Daoy (cell line): Measurements from ENCODE around the gene MAST4. TPM values are rescaled to one million over a fixed set of nuclear protein-coding genes. Genes with fewer than 3 reads are reported as not detected.

Experiments used
- DNase-seq: peaks from one replicate; pipeline ENCODE4 v3.0.0-alpha.2; 2015; ENCODE audit warnings: low read depth
- total RNA-seq: library from RNA; depleted of rRNA; stranded (reverse); fragments of >200 nt; shearing (Covaris generic); gene quantifications from 2 replicates; pipeline ENCODE4 v1.2.3, GENCODE V29; 2014

Gene MAST4
- total RNA-seq, 1 experiment from 2014 or later: 5.5 TPM

DNA sequence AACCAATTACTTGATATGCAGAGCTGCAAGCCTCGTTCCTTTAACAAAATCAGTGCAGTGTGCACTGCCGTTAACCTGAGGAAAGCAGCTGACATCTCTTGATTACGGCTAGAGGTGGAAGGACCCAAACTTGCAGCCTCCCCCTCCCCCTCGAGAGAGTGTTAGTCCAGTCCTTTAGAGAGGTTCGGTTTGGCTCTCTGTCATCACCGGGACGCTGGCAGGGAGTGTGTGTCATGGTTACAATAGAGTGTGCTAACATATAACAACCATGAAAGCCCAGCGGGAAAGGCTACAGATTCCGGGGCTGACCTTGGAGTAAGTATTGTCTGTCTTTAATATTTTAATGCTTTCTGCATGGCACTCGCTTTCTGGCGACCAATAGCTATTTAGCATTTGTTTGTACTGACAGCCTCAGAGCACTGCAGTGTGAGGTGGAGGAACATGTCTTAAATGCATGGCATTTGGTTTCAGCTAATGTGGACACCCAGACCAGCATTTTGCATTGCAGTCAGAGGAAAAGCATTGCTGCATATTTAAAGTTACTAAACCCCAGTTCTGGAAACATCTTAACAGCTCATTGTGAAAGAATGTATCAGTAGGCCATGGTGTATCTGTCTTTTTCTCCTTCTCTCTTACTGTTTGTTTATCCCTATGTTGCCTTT, 362.9 kb downstream of the MAST4 start:
- peak; percentile 38 for DNase-seq

DNA sequence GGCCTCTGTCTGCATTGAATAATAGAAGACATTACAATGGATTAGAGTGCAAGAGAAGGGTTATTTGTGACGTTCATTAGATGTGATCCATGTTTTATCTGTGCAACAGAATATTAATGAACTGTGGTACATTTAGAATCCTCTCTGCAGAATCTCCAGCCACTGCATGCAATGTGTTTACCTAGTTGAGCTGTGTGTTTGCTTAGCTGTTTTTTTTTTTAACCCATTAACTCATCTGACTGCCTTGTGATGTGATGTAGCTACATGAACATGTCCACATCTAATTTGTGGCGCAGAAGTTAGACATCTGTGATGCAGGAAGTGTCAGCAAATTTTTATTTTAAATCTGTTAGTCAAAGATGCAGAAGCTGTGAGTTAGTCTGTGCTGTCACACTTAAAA, 363.5 kb downstream of the MAST4 start:
- no peak for DNase-seq

DNA sequence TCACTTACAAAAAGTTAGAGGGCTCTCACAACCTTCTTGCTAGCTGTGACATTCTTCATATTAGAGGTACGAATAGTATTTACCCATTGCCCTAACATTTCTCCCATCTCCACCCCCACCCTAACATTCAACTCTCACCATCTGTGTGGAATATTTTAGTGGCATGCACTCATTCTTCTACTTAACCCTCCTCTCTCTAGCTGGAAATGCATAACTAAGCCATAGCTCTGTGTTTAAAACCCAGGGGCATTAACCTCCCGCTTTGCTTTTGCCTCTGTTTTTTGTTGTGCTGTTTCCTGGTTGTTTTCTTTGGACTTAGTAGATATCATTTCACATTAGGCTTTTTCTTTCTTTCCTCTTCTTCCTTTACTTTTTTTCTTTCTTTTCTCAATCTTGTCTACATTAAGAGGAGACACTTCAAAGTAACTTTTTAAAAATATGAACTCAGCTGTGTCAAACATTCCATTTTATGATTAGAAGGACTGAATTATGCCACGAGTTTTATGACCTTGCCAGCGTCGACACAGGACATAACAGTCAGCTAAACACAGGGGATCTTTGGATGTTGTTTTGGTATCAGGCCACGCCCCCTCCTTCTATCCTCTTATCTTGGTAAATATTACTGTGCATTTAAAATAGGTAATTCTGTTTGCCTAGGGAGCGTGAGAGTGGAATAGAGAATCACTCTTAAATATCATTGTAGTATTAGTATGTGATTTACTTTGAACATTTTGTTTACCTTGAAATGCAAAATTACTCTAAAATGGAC, 364.4 kb downstream of the MAST4 start:
- no peak for DNase-seq

DNA sequence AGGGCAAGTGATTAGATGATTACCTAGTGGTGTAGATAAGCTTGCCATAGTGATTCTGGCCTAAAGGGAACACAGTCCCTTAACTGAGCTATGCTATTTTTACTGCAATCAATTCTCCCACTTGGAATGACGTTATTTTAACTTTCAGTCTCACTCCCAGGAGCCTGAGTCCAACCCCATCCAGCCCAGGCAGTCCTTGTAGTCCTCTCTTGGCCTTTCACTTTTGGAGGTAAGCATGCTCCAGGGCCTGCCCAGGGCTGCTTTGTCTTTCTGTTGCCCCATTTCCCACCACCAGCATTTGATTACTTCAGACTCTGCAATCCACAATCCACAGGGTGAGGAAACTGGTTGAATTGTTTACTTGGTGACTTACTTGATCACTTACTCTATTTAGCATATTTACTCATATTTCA, 367.4 kb downstream of the MAST4 start:
- no peak for DNase-seq

DNA sequence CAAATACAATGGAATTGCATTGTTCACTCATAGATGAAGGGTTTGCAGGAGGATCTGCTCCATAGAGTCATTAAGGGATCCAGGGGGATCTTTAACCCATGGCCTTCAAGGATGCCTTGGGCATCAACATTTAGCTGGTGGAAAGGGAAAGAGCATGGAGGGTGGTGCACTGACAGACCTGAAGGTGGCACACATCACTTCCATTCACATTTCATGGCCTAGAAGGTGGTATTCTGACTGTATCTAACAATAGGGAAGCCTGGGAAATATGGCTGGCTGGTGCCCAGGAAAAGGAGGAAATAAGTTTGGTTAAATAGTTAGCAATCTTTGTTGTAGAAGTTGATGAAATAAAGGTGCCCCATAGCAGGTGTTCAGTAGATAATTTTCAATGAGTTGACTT, 370.2 kb downstream of the MAST4 start:
- DNase-seq: no peak

DNA sequence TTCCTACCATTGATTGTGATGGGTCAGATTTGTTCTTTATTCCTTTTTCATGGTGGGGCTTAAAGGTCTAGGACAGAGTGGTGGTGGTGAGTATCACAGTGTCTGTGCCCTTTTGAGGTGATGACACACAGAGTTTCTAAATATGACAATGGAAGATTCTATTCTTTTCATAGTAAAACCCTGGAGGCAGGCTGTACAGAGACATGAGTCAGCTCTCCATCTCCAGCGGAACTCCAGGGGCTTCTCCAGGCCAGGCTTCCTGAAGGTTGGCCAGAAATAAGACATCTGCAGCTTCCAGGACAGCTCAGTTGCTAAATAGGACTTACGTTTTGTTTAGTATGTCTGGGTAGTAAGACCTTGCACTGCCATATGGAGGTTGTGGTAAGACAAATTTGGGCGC, 370.9 kb downstream of the MAST4 start:
- DNase-seq: no peak

DNA sequence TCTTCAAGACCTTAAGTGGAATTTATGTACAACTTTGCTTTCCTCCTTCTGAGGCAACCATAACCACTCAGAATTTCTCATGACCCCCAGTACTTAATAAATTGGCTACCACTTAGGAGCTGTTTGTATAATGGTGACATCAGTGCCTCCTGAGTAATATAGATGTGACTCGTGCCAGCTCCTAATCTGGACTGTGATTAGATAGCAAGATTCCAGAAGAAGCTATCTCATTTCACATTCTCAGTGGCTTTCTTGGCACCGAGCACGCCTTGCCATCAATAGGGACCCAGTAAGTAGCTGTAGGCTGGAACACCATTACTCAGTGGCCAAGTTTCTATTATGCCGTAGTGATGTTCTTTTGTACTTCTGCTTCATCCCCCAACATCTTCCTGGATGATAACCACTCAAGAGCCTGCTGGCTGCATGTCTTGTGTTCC, 371.7 kb downstream of the MAST4 start:
- DNase-seq: peak; percentile 44

DNA sequence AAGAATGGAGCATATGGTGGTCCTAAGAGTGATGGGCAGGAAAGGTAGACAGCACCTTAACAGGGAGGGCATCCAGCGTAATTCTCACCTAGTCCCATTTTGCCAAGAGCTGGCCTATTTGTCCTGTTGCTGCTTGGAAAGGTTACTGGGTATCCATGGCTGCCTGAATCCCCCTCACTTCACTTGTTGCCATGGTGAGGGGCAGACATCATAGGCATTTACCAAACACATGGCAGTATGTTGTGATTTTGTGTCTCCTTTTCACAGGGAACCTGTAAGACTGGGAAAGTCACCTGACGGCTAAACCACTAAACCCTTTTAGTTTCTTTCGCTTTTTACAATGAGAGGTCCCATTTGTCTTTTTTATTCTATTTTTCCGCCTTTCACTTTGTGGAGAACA, 373.3 kb downstream of the MAST4 start:
- no peak for DNase-seq

DNA sequence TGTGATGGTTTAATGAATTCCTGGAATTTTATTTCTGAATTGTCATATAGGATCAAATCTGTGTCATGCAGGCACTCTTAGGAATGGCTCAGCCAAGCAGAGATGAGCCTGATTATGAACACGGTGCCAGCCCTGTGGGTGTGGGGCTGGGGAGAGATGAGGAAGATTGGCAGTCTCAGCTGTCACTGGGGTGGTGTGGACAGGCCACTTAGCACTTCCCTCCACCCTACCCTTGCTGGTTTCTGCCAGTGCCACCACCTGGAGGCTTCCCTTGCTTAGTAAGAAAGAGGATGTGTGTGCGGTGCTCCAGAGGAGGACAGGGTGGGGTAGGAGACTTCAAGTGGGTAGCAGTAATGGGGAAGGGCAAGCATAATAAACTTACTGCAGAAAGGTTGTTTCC, 373.8 kb downstream of the MAST4 start:
- no peak for DNase-seq

DNA sequence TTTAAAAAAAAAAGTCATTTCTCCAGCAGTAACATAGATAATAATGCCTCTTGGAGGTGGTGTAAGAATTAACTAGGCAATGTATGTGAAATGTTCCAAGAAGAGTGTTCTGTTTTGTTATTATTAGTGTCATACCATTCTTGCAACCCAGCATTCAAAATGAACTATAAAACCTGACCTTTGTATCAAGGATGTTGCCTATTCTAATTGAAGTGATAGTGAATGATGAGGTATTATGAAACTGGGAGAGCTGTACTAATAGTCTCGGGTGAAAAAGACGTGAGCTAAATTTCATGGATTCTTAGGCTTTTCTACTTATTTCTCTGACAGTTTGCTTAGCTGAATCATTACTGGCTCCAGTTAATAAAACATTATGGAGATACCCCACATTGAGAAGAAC, 375.8 kb downstream of the MAST4 start:
- DNase-seq: no peak

DNA sequence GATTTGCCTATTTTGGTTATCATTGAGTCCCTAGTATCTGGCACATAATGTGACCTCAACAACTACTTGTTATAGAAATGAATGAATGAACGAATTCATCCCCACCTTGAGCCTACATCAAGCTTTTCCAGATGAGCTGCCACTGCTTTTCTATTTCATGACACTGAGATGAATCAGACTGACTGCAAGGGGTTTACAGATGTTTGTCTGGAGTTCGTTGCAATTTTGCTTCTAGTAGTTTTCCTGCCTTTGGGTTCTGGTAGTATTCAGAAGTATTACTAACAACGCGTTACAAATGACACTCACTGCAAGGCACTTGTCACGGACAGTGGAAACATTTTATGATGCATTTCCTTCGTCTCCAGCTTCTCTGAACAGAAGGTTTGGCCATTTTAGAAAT, 378.1 kb downstream of the MAST4 start:
- DNase-seq: no peak

DNA sequence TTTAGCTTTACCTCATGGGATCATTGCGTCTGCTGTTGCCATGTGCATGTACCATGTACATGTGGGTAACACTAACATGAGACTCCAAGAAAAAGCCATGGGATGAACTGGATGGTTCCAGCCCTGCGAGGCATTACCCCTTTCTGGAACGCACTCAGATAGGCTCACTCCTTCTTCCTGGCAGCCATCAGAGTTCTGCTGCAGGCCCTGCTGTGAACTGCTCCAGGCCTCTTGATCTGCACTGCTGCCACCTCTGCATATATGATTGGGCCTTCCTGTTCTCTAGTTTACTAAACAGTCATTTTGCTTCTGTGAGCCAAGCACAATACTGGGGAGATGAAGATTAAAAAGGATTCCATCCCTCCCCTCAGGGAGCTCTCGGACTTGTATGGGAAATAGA, 379.9 kb downstream of the MAST4 start:
- DNase-seq: no peak

DNA sequence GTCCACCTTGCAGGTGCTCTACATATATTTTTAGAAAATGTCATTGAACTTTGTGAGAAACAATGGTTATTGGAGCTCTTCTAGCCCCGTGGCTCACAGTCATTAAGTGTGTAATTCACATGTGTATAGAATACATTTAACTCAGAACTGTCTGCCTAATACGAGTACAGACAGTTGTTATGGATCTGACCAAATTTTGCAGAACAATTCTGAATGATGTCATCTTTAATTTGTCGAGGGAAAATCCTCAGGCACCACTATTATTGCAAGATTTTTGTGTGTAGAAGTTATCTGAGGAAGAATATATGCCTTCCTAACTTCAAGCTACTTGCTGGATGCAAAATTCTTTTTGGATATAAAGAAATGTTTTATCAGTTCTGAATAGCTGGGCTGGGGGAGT, 383.5 kb downstream of the MAST4 start:
- no peak for DNase-seq

DNA sequence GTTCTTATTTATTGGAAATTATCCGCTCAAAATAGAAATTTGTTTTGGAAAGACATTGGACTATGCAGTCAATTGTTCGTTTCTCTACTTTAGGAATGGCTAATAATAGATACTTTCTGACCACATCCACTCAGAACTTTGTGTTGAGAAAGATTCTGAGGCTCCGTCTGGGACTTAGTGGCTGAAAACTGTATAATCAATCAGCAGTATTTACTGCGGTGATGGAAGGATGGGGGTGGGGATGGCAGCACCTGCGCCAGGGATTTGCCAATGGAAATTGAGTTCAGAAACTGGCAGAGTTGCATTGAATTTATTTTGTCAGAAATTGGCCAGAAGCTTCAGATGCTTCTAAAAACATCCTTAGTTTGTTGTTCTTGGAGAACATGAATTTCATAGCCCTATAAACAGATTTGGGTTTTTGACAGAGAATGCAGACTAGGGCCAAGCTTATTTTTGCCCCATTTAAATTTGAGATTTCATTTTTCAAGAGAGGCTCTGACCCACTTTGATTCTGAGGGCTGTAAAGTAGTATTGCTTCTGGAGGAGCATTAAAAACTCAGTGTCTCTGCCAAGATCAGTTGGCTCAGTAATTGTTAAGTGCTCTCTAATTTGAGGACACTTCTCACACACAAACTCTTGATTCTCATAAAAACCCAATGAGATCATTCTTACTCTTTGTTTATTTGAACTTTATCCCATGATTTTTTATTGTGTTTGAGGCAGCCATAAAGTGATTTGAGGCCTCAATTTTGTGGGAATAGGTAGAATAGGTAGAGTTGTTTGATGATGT, 385.3 kb downstream of the MAST4 start:
- no peak for DNase-seq

DNA sequence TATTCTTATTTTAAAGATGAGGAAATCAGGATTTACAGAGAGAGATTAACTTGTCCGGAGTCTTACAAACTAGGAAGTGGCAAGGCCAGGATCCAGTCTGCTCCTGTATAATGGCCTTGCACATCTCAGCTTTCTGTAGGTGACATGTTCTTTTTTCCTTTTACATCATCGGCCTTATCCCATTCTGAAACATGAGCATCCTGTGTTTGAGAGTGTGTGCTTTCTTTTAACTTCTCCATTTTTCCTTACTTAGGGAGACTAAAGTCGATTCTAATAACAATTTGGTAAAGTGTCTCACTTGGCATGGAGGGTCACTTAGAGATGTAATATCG, 385.8 kb downstream of the MAST4 start:
- no peak for DNase-seq

DNA sequence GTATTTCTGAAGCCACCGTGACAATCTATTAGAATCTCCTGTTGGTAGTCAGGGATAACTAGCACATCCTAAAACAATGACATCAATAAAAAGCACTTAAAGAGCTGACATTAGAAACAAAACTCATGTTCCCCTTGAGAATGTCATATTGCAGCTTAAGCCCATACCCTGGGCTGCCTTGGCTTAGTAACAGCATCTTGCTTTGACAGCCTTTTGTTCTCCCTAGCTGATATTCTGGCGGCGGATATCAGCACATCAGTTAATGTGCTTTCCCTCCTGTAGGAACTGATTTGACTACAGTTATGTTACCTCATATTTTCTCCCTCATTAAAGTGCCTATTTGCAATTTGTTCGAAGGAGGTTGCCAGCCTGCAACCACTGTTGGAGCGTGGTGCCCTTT, 386.3 kb downstream of the MAST4 start:
- no peak for DNase-seq

DNA sequence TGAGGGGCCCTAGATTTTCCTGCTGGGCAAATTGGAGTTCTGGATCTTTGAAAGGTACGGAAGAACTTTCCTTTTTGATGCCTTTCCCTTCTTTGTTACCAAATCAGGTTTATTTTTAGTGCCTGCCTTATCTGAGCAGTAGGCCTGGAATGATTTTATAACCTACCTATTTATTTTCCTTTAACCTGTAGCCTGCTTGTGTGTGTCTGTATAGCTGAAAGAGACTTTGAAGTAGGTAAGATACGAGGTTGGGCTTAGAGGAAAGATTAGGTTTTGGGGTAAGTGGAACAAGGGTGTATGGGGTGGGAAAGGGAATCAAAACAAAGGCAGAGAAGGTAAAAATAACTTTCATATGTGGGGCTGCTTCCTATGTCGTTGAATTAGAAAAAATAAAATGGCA, 389.2 kb downstream of the MAST4 start:
- no peak for DNase-seq

DNA sequence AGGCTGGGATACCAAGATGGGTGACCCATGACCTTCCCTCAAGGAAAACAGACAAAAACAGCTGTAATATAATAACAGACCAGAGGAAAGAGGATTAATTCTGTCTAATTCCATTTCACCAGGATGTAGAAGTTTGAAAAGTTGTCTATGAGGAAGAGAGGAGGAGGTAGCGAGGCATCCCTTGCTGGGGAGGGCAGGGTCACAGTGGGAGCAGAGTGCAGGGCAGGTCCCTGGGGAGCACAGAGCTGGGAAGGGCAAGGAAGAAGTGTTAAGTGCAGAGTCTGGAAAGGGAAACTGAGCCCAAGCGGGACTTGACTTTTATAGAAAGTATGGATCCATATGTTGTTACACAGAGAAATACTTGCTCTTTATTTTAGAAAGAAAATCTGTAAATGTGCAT, 389.8 kb downstream of the MAST4 start:
- DNase-seq: no peak

DNA sequence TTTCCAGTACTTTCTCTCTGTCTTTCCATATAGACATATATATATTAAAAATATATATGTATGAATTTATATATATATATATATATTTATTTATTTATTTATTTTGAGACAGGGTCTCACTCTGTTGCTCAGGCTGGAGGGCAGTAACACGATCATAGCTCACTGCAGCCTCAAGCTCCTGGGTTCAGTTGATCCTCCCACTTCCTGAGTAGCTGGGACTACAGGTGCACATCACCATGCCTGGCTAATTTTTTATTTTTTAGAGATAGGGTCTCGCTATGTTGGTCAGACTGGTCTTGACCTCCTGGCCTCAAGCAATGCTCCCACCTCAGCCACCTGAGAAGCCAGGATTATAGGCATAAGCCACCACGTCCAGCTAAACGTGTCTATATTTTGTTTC, 390.3 kb downstream of the MAST4 start:
- DNase-seq: no peak

DNA sequence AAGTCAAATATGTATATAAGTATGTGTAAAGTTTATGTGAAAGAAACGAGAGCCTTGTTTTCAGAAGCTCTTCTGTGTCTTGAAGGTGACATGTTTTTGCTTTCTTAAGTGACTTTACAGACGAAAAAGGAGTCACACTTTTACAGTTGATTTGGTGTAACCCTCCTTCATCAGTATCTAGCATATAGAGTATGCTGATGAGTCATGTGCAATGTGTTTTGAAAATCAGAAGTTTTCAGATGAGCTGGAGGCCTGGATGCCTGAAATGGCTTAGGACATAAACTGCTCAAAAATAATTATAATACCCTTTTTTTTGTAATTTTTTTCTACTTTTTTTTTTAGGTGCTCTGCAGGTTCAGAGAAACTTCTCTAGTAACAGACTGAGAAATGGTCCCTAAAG, 390.9 kb downstream of the MAST4 start:
- DNase-seq: no peak

DNA sequence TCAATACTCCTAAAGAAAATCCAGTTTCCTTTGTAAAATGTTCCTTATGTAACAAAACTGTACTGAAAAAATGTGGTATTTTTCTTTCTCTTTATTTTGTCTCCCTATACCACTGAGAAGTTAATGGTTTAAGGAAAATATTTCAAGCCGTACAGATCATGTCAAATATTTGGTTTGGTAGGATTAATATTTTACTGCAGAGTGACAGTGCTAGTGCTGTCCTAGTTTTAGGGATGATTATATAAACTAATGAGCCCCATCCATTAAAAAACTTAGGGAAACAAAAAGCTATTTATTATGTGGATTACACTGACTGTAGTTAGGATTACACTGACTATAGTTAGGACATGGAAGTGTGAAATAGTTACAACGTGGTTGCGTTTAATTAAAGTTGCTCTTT, 391.3 kb downstream of the MAST4 start:
- no peak for DNase-seq

DNA sequence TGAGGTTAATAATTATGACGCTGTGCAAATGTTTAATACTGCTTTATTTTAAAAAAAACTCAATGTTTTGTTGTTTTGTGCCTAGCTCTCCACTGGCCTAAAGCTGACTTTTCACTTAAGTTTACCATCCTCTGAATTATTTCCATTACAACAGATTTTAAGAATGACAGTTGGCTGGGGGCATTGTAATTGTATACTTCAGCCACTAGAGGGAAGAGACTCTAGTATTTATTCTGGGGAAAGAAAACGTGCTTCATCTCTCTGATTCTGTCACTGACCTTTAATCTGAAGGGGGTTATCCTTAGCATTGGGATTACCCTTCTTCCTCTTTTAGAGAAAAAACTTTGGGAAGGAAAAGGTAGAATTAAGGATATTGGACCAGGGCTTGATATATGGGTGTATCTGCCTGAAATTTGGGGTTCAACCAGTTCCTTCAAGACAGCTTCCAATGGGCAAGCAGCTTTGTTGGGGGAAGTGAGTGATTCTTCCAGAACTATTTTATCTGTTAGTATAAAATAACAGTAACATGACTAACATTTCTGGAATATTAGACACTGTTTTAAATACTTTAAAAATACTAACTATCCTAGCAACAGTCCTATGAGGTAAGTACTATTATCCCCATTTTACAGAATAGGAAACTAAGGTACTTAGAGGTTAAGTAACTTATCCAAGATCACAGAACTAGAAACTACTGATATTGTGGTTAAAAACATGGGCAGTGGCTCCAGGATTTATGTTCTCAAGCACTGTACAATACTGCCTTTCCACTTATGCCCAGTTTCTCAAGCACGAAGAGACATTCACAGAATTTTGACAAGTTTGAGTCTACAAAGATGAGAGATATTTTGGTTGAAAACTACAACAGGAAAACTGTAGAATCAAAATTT, 392.0 kb downstream of the MAST4 start:
- DNase-seq: no peak
